Panc1 (cell line): ENCODE results near the gene CST11. TPM values are rescaled to one million over a fixed set of nuclear protein-coding genes. Genes with fewer than 3 reads are reported as not detected.

Source experiments
- ATAC-seq: fragments of 200-7000 bp; cut with Tn5 transposase; 2 replicates; pipeline ENCODE4 v1.9.1; 2020; ENCODE audit warnings: mild to moderate bottlenecking, moderate library complexity
- BruUV-seq: library from RNA; stranded (reverse); fragments of 400-500 nt; replicated peaks from 2 replicates; lab custom pipeline; 2021; lab: Mats Ljungman, UMichigan
- CTCF ChIA-PET: fragments of 300-600 bp; sonication (Branson Sonifier 250); formaldehyde crosslinking; loops from one replicate; lab custom pipeline; 2022; ENCODE audit warnings: antibody characterized with exemption; lab: Charles Lee
- POLR2A ChIA-PET: fragments of 300-600 bp; sonication (Branson Sonifier 250); formaldehyde crosslinking; loops from one replicate; lab custom pipeline; 2022; ENCODE audit warnings: antibody characterized with exemption; lab: Charles Lee
- DNase-seq: peaks from one replicate; pipeline ENCODE4 v3.0.0-alpha.2; 2010; ENCODE audit warnings: low read depth, low spot score
- H3K27ac ChIP-seq: 2 replicates; pipeline ENCODE4 v1.5.1; 2011; ENCODE audit warnings: mild to moderate bottlenecking, low read length, inconsistent platforms
- H3K27me3 ChIP-seq: fragments of 200-500 bp; sonication (Bioruptor generic); 2 replicates; pipeline ENCODE4 v1.6.0; 2014; ENCODE audit warnings: low read length, inconsistent platforms; ENCODE audit not compliant: control insufficient read depth, insufficient read depth
- H3K36me3 ChIP-seq: fragments of 200-500 bp; sonication (Bioruptor generic); 2 replicates; pipeline ENCODE4 v1.5.1; 2014; ENCODE audit warnings: inconsistent platforms, mild to moderate bottlenecking, low read length, moderate library complexity; ENCODE audit not compliant: control insufficient read depth, insufficient read depth
- H3K4me1 ChIP-seq: 2 replicates; pipeline ENCODE4 v1.5.1; 2011; ENCODE audit warnings: inconsistent platforms, mild to moderate bottlenecking, low read length, moderate library complexity; ENCODE audit not compliant: control insufficient read depth, insufficient read depth
- H3K4me3 ChIP-seq, 2 experiments: 2 replicates each; pipeline ENCODE4 v1.5.1; 2011 to 2012; ENCODE audit warnings: low read depth in 2 of 2, low read length in 2 of 2, mild to moderate bottlenecking in 2 of 2, inconsistent platforms in 1 of 2, moderate library complexity in 1 of 2
- H3K9me3 ChIP-seq: fragments of 200-500 bp; sonication (Bioruptor generic); 2 replicates; pipeline ENCODE4 v1.5.1; 2014; ENCODE audit warnings: low read depth, mild to moderate bottlenecking, inconsistent platforms, low read length, moderate library complexity; ENCODE audit not compliant: control insufficient read depth, insufficient read depth
- POLR2AphosphoS5 ChIP-seq: IDR thresholded peaks from 2 replicates; pipeline ENCODE4 v1.6.1; 2012; ENCODE audit warnings: mild to moderate bottlenecking, low read depth, low read length, moderate library complexity
- SIN3A ChIP-seq: IDR thresholded peaks from 2 replicates; pipeline ENCODE4 v1.6.1; 2012; ENCODE audit warnings: low read depth, mild to moderate bottlenecking, low read length, moderate library complexity, borderline replicate concordance; ENCODE audit not compliant: insufficient read depth
- TCF7L2 ChIP-seq: IDR thresholded peaks from 2 replicates; pipeline ENCODE4 v1.6.1; 2011; ENCODE audit warnings: mild to moderate bottlenecking, low read depth, low read length, inconsistent platforms
- in situ Hi-C: cut with HindIII; loops from 2 replicates; pipeline ENCODE4 v1.10.0; 2016; ENCODE audit warnings: low sequenced_read_pairs, low pct_unique_long_range_greater_than_20kb
- intact Hi-C: fragments of 100-400 bp; cut with micrococcal nuclease; formaldehyde crosslinking; loops from one replicate; pipeline ENCODE4 v1.10.0; 2022; ENCODE audit not compliant: unreplicated experiment
- total RNA-seq: library from RNA; stranded (reverse); gene quantifications from one replicate; pipeline ENCODE4 v1.2.1, GENCODE V29; 2021; ENCODE audit not compliant: unreplicated experiment
- TF ChIP-seq, protein P1 (sequence below): fragments of 450-650 bp; IDR thresholded peaks from 2 replicates; pipeline ENCODE4 v1.5.1; 2017; ENCODE audit warnings: mild to moderate bottlenecking
- TF ChIP-seq, protein P2 (sequence below), 2 experiments: IDR thresholded peaks; 2 replicates each; pipeline ENCODE4 v1.6.1; 2011 to 2012; ENCODE audit warnings: low read depth in 2 of 2, control low read depth in 1 of 2, low read length in 1 of 2, mild to moderate bottlenecking in 1 of 2, moderate library complexity in 1 of 2; ENCODE audit not compliant: insufficient read depth in 1 of 2

The CST11 gene
- total RNA-seq, 1 experiment from 2014 or later = not detected

DNA sequence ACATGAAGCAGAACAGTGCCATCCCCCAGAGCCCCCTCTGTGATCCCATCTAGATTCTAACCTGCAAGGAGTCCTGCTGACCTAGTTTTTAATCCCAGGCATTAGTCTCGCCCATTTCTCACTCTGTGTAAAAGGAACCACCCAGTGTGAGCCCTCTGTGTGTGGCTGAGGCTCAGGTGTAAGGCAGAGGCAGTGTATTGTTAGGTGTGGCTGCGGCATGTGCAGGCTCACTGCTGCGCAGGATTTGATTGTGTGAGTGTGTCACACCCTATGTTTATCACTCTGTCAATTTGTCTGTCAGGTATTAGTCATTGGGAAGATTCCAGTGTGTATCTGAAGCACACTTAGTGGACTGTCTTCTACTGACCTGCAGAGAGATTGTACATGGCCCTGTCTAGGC, 24.5 kb upstream of the CST11 start:
- Histone ChIP-seq H3K36me3 (no peaks in the 10 kb centered on the region), H3K4me1 (no peaks in the 10 kb centered on the region), H3K9me3 (no peaks in the 10 kb centered on the region), H3K4me3 (no peak overlapping the region), H3K27me3 (no peaks in the 10 kb centered on the region), H3K27ac (no peak overlapping the region)
- in situ Hi-C loops (no loop called here), intact Hi-C loops (no loop called here)
- DNase-seq (no peak), ATAC-seq (no peak)
- TF ChIP-seq TCF7L2 = no peak
- TF ChIP-seq, protein P1, sequence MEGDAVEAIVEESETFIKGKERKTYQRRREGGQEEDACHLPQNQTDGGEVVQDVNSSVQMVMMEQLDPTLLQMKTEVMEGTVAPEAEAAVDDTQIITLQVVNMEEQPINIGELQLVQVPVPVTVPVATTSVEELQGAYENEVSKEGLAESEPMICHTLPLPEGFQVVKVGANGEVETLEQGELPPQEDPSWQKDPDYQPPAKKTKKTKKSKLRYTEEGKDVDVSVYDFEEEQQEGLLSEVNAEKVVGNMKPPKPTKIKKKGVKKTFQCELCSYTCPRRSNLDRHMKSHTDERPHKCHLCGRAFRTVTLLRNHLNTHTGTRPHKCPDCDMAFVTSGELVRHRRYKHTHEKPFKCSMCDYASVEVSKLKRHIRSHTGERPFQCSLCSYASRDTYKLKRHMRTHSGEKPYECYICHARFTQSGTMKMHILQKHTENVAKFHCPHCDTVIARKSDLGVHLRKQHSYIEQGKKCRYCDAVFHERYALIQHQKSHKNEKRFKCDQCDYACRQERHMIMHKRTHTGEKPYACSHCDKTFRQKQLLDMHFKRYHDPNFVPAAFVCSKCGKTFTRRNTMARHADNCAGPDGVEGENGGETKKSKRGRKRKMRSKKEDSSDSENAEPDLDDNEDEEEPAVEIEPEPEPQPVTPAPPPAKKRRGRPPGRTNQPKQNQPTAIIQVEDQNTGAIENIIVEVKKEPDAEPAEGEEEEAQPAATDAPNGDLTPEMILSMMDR = no peak
- TF ChIP-seq, protein P2, sequence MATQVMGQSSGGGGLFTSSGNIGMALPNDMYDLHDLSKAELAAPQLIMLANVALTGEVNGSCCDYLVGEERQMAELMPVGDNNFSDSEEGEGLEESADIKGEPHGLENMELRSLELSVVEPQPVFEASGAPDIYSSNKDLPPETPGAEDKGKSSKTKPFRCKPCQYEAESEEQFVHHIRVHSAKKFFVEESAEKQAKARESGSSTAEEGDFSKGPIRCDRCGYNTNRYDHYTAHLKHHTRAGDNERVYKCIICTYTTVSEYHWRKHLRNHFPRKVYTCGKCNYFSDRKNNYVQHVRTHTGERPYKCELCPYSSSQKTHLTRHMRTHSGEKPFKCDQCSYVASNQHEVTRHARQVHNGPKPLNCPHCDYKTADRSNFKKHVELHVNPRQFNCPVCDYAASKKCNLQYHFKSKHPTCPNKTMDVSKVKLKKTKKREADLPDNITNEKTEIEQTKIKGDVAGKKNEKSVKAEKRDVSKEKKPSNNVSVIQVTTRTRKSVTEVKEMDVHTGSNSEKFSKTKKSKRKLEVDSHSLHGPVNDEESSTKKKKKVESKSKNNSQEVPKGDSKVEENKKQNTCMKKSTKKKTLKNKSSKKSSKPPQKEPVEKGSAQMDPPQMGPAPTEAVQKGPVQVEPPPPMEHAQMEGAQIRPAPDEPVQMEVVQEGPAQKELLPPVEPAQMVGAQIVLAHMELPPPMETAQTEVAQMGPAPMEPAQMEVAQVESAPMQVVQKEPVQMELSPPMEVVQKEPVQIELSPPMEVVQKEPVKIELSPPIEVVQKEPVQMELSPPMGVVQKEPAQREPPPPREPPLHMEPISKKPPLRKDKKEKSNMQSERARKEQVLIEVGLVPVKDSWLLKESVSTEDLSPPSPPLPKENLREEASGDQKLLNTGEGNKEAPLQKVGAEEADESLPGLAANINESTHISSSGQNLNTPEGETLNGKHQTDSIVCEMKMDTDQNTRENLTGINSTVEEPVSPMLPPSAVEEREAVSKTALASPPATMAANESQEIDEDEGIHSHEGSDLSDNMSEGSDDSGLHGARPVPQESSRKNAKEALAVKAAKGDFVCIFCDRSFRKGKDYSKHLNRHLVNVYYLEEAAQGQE (IDR thresholded peaks at IDR 0.05; ENCODE audit: insufficient read depth in 1 of 2, low read depth in 2 of 2, low read length in 1 of 2) = no peak
- no peak for TF ChIP-seq POLR2AphosphoS5
- TF ChIP-seq SIN3A = no peak
- BruUV-seq = no TSS peak
- ChIA-PET CTCF (no interaction called here), POLR2A (no interaction called here)

DNA sequence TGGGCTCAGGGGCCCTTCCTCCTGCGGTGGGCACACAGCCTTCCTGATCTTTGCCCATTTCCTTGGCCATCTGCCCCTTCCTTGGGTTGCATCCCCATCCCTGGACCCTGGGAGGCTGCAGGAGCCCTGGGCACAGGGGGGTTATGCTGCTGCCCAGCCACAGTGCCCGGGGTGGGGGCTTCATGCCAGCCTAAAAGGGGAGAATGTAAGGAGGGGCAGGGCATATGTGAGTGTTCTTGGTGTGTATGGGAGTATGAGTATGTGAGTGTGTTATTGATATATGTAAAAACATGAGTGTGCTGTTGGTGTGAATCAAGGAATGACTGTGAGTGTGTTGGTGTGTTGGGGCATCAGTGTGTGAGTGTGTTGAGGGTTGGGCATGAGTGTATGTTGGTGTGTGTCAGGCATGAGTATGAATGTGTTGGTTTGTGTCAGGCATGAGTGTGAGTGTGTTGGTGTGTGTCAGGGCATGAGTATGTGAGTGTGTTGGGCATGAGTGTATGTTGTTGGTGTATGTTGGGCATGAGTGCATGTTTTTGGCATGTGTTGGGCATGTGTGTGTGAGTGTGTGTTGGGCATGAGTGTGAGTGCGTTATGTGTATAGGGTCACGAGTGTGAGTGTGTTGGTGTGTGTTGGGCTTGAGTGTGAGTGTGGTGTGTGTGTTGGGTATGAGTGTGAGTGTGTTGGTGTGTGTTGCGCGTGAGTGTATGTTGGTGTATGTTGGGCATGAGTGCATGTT, 23.5 kb upstream of the CST11 start:
- H3K36me3 ChIP-seq = no peaks in the 10 kb centered on the region
- no peaks in the 10 kb centered on the region for H3K27me3 ChIP-seq
- ATAC-seq (no peak), DNase-seq (no peak)
- ChIA-PET POLR2A (no interaction called here), CTCF (no interaction called here)
- H3K9me3 ChIP-seq = no peaks in the 10 kb centered on the region
- H3K4me3 ChIP-seq = no peak overlapping the region
- no peak overlapping the region for H3K27ac ChIP-seq
- no peaks in the 10 kb centered on the region for H3K4me1 ChIP-seq
- in situ Hi-C loops (no loop called here), intact Hi-C loops (no loop called here)
- BruUV-seq = no TSS peak
- TF ChIP-seq, protein P2 (IDR thresholded peaks at IDR 0.05; ENCODE audit: insufficient read depth in 1 of 2, low read depth in 2 of 2, low read length in 1 of 2) = no peak
- no peak for TF ChIP-seq TCF7L2
- TF ChIP-seq, protein P1 = no peak
- TF ChIP-seq SIN3A = no peak
- TF ChIP-seq POLR2AphosphoS5 = no peak
